ENCODE measurements around the gene P2RX4.
A peak's percentile ranks its signal among the peaks of the same experiment; 100 is the strongest.

Gene P2RX4

GRCh38 chr12:121238604-121239350 lies 28.8 kb downstream of the P2RX4 start:
- Histone ChIP-seq H3K36me3 (replicated peaks) (peaks cover 13% of the 10 kb centered on the region), H3K27ac (no peak overlapping the region), H3K4me3 (ENCODE audit: low read depth, low read length) (no peak overlapping the region), H3K27me3 (replicated peaks) (no peaks in the 10 kb centered on the region)
- TF ChIP-seq CTCF (IDR thresholded peaks at IDR 0.05; ENCODE audit: low read depth, low read length, missing control alignments): no peak
- in situ Hi-C loops (cut with HindIII; ENCODE audit: low pct_ligation_motif_present, low sequenced_read_pairs): no loop called here
- DNase-seq: no peak

- Histone ChIP-seq H3K27me3 (replicated peaks) (no peaks in the 10 kb centered on the region), H3K4me3 (ENCODE audit: low read depth, low read length) (no peak overlapping the region), H3K36me3 (replicated peaks) (peaks cover 13% of the 10 kb centered on the region), H3K27ac (no peak overlapping the region)
- DNase-seq: no peak
- in situ Hi-C loops (cut with HindIII; ENCODE audit: low pct_ligation_motif_present, low sequenced_read_pairs): no loop called here
- no peak for TF ChIP-seq CTCF (IDR thresholded peaks at IDR 0.05; ENCODE audit: low read depth, low read length, missing control alignments)
These were observed 29.6 kb downstream of the P2RX4 start for GRCh38 chr12:121239351-121240061.

GRCh38 chr12:121240062-121240420 lies 30.1 kb downstream of the P2RX4 start:
- Histone ChIP-seq H3K4me3 (ENCODE audit: low read depth, low read length) (no peak overlapping the region), H3K27ac (no peak overlapping the region), H3K36me3 (replicated peaks) (peaks cover 18% of the 10 kb centered on the region), H3K27me3 (replicated peaks) (no peaks in the 10 kb centered on the region)
- no peak for DNase-seq
- in situ Hi-C loops (cut with HindIII; ENCODE audit: low pct_ligation_motif_present, low sequenced_read_pairs): no loop called here
- TF ChIP-seq CTCF (IDR thresholded peaks at IDR 0.05; ENCODE audit: low read depth, low read length, missing control alignments): no peak

GRCh38 chr12:121240484-121241101 lies 30.7 kb downstream of the P2RX4 start:
- Histone ChIP-seq H3K36me3 (replicated peaks) (peaks cover 19% of the 10 kb centered on the region), H3K27me3 (replicated peaks) (no peaks in the 10 kb centered on the region), H3K4me3 (ENCODE audit: low read depth, low read length) (no peak overlapping the region), H3K27ac (no peak overlapping the region)
- in situ Hi-C loops (cut with HindIII; ENCODE audit: low pct_ligation_motif_present, low sequenced_read_pairs): no loop called here
- no peak for TF ChIP-seq CTCF (IDR thresholded peaks at IDR 0.05; ENCODE audit: low read depth, low read length, missing control alignments)
- DNase-seq: peak; percentile 25

- DNase-seq: no peak
- no peak for TF ChIP-seq CTCF (IDR thresholded peaks at IDR 0.05; ENCODE audit: low read depth, low read length, missing control alignments)
- no peak overlapping the region for H3K27ac ChIP-seq
These were observed 31.4 kb downstream of the P2RX4 start for GRCh38 chr12:121241156-121241970.

More at GRCh38 chr12:121241156-121241970, 31.4 kb downstream of the P2RX4 start:
- in situ Hi-C loops (cut with HindIII; ENCODE audit: low pct_ligation_motif_present, low sequenced_read_pairs): no loop called here
- Histone ChIP-seq H3K36me3 (replicated peaks) (peaks cover 19% of the 10 kb centered on the region), H3K27me3 (replicated peaks) (no peaks in the 10 kb centered on the region), H3K4me3 (ENCODE audit: low read depth, low read length) (no peak overlapping the region)

Data from brain microvascular endothelial cell (primary cell).